Keratinocyte (primary cell): Measurements from ENCODE around the gene TRMT10C. TPM values are rescaled to one million over a fixed set of nuclear protein-coding genes. Genes with fewer than 3 reads are reported as not detected.
A peak's percentile ranks its signal among the peaks of the same experiment; 100 is the strongest.

ENCODE experiments used
- DNase-seq: peaks from one replicate; pipeline ENCODE4 v3.0.0-alpha.2; 2011; ENCODE audit warnings: low read depth, missing footprints, low spot score
- FAIRE-seq: peaks from 2 replicates; lab custom pipeline; 2011; peaks lifted over from hg19 to GRCh38; lab: Jason Lieb, UNC
- H2AFZ ChIP-seq: 2 replicates; pipeline ENCODE4 v1.6.0; 2012; ENCODE audit warnings: low read length, control low read depth, inconsistent platforms; ENCODE audit not compliant: control insufficient read depth
- H3K27ac ChIP-seq: 2 replicates; pipeline ENCODE4 v1.5.1; 2011; ENCODE audit warnings: low read length; ENCODE audit not compliant: control insufficient read depth, insufficient read depth
- H3K27me3 ChIP-seq: 3 replicates; pipeline ENCODE4 v1.6.0; 2011; ENCODE audit warnings: low read length; ENCODE audit not compliant: control insufficient read depth, insufficient read depth; ENCODE audit errors: extremely low read depth
- H3K36me3 ChIP-seq, 2 experiments: 2 replicates in 1 of 2; 3 replicates in 1 of 2; pipeline ENCODE4 v1.5.1; 2011; ENCODE audit warnings: low read length in 2 of 2, mild to moderate bottlenecking in 1 of 2; ENCODE audit not compliant: control insufficient read depth in 2 of 2, insufficient read depth in 2 of 2; ENCODE audit errors: extremely low read depth in 1 of 2
- H3K4me1 ChIP-seq: 3 replicates; pipeline ENCODE4 v1.5.1; 2011; ENCODE audit warnings: low read length; ENCODE audit not compliant: control insufficient read depth, insufficient read depth; ENCODE audit errors: extremely low read depth
- H3K4me2 ChIP-seq: 3 replicates; pipeline ENCODE4 v1.6.0; 2011; ENCODE audit warnings: low read depth, low read length; ENCODE audit not compliant: control insufficient read depth, insufficient read depth; ENCODE audit errors: extremely low read depth
- H3K4me3 ChIP-seq, 3 experiments: fragments of 200-600 bp in 1 of 3; sonication (generic) in 1 of 3; 2 replicates in 2 of 3; 3 replicates in 1 of 3; pipeline ENCODE4 v1.5.1; 2011 to 2016; ENCODE audit warnings: low read length in 3 of 3, mild to moderate bottlenecking in 3 of 3, control low read depth in 2 of 3, inconsistent platforms in 1 of 3, low read depth in 1 of 3, mixed read lengths in 1 of 3, mixed run types in 1 of 3, moderate library complexity in 1 of 3; ENCODE audit not compliant: control insufficient read depth in 2 of 3, insufficient read depth in 2 of 3; ENCODE audit errors: extremely low read depth in 1 of 3
- H3K79me2 ChIP-seq: 2 replicates; pipeline ENCODE4 v1.6.0; 2012; ENCODE audit warnings: low read length; ENCODE audit not compliant: control insufficient read depth, insufficient read depth
- H3K9ac ChIP-seq: 3 replicates; pipeline ENCODE4 v1.6.0; 2011; ENCODE audit warnings: low read length; ENCODE audit not compliant: control insufficient read depth, insufficient read depth; ENCODE audit errors: extremely low read depth
- H3K9me1 ChIP-seq: 3 replicates; pipeline ENCODE4 v1.6.0; 2011; ENCODE audit warnings: low read length; ENCODE audit not compliant: control insufficient read depth, insufficient read depth; ENCODE audit errors: extremely low read depth
- H3K9me3 ChIP-seq: 2 replicates; pipeline ENCODE4 v1.5.1; 2012; ENCODE audit warnings: low read depth, low read length; ENCODE audit not compliant: control insufficient read depth
- H4K20me1 ChIP-seq: 3 replicates; pipeline ENCODE4 v1.6.0; 2011; ENCODE audit warnings: low read length; ENCODE audit not compliant: control insufficient read depth, insufficient read depth; ENCODE audit errors: extremely low read depth
- CTCF ChIP-seq, 3 experiments: IDR thresholded peaks in 1 of 3; conservative IDR thresholded peaks in 1 of 3; optimal IDR thresholded peaks in 1 of 3; 2 replicates in 2 of 3; 3 replicates in 1 of 3; pipeline versions ENCODE3 to v1.5.1; 2011; ENCODE audit warnings: low read length in 3 of 3, mild to moderate bottlenecking in 3 of 3, moderate library complexity in 2 of 3, control low read depth in 1 of 3, inconsistent platforms in 1 of 3; ENCODE audit not compliant: insufficient read depth in 2 of 3; ENCODE audit errors: extremely low read depth in 1 of 3
- EZH2 ChIP-seq: IDR thresholded peaks from one replicate; pipeline ENCODE4 v1.6.1; 2012; ENCODE audit warnings: inconsistent platforms, mild to moderate bottlenecking, low read length, moderate library complexity
- dilution Hi-C: fragments of 300-500 bp; cut with MboI; formaldehyde crosslinking; loops from one replicate; pipeline ENCODE4 v1.7.0; 2020; ENCODE audit warnings: low sequenced_read_pairs; ENCODE audit not compliant: extremely low pct_ligation_motif_present
- polyA plus RNA-seq, 5 experiments: library from polyadenylated mRNA; depleted of rRNA in 3 of 5; stranded (reverse) in 3 of 5; stranded (forward) in 1 of 5; unstranded in 1 of 5; fragments of >200 nt; gene quantifications; 1 replicate in 1 of 5; 2 replicates in 3 of 5; 3 replicates in 1 of 5; pipeline versions ENCODE4 v1.2.1 to v1.2.3, GENCODE V29; 2011 to 2012; ENCODE audit warnings: missing spikeins in 2 of 5, low read depth in 1 of 5, low replicate concordance in 1 of 5

TRMT10C gene
- polyA plus RNA-seq, 1 donor (not counting 4 experiments of a cell fraction or from before 2014, with no cell fraction given): 35.5 TPM

GRCh38 chr3:101542957-101543356, 18.7 kb upstream of the TRMT10C start:
- Histone ChIP-seq H3K27me3 (no peaks in the 10 kb centered on the region), H3K36me3 (no peaks in the 10 kb centered on the region), H4K20me1 (no peaks in the 10 kb centered on the region), H3K4me2 (no peak overlapping the region), H3K9me1 (no peaks in the 10 kb centered on the region), H3K4me1 (no peaks in the 10 kb centered on the region), H2AFZ (no peak overlapping the region), H3K27ac (no peak overlapping the region), H3K79me2 (no peaks in the 10 kb centered on the region), H3K9me3 (no peaks in the 10 kb centered on the region), H3K4me3 (no peak overlapping the region), H3K9ac (no peak overlapping the region)
- no peak for DNase-seq
- FAIRE-seq: no peak
- dilution Hi-C loops: no loop called here
- TF ChIP-seq CTCF (optimal IDR thresholded peaks at IDR 0.05 in 1 of 3, IDR thresholded peaks at IDR 0.05 in 1 of 3, conservative IDR thresholded peaks at IDR 0.05 in 1 of 3; ENCODE audit: extremely low read depth in 1 of 3, insufficient read depth in 2 of 3, low read length in 3 of 3) (no peak), EZH2 (no peak)

GRCh38 chr3:101544161-101544850, 17.4 kb upstream of the TRMT10C start:
- dilution Hi-C loops: no loop called here
- no peak overlapping the region for H2AFZ ChIP-seq
- no peaks in the 10 kb centered on the region for H3K36me3 ChIP-seq
- no peak overlapping the region for H3K9ac ChIP-seq
- no peak overlapping the region for H3K4me2 ChIP-seq
- H3K4me3 ChIP-seq: no peak overlapping the region
- no peaks in the 10 kb centered on the region for H3K9me3 ChIP-seq
- no peaks in the 10 kb centered on the region for H3K27me3 ChIP-seq
- no peak for FAIRE-seq
- no peaks in the 10 kb centered on the region for H4K20me1 ChIP-seq
- DNase-seq: no peak
- no peaks in the 10 kb centered on the region for H3K9me1 ChIP-seq
- TF ChIP-seq CTCF (optimal IDR thresholded peaks at IDR 0.05 in 1 of 3, IDR thresholded peaks at IDR 0.05 in 1 of 3, conservative IDR thresholded peaks at IDR 0.05 in 1 of 3; ENCODE audit: extremely low read depth in 1 of 3, insufficient read depth in 2 of 3, low read length in 3 of 3) (peak in 2 of 3 experiments; percentile 21 to 26), EZH2 (no peak)
- H3K27ac ChIP-seq: no peak overlapping the region
- H3K79me2 ChIP-seq: no peaks in the 10 kb centered on the region
- H3K4me1 ChIP-seq: no peaks in the 10 kb centered on the region
